Epithelial cell of proximal tubule (primary cell): ENCODE measurements around the gene KCNK3. TPM values are rescaled to one million over a fixed set of nuclear protein-coding genes. Genes with fewer than 3 reads are reported as not detected.

Experiments used
- DNase-seq: peaks from one replicate; pipeline ENCODE4 v3.0.0-alpha.2; 2011; ENCODE audit warnings: low read depth
- H3K4me3 ChIP-seq: 2 replicates; pipeline ENCODE4 v1.5.1; 2011; ENCODE audit warnings: low read depth, mild to moderate bottlenecking, low read length
- CTCF ChIP-seq: conservative IDR thresholded peaks from 2 replicates; pipeline ENCODE4 v1.5.1; 2012; ENCODE audit warnings: low read depth, mild to moderate bottlenecking, low read length
- total RNA-seq: library from RNA; depleted of rRNA; stranded (reverse); fragments of >200 nt; gene quantifications from 2 replicates; pipeline ENCODE4 v1.2.3, GENCODE V29; 2015

The KCNK3 gene
- total RNA-seq, 1 donor from 2014 or later, result 5.1 TPM

DNA sequence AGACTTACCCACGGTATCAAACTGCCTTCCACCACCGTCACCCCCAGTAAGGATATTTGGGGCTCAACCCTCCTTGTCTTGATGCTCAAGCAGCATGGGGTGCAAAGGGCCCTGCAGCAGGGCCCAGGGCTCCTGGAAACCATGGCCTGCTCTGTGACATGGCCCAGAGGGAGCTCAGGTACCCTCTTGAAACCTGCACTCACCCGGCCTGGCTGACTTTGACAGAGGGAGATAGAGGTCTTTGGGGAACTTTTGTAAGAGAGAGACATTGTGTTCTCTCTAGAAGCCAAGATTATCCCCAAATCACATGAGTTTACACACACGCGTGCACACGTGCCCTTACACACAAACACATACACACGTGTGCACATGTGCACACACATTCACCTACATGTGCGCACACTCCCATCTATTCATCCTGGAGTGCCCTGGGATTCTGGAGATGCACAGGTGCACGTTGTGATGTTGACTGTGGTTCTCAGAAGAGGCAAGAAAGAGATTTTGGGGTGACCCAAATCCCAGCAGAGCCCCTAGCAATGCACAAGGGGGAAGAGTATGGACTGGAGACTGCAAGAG, 19.6 kb upstream of the KCNK3 start:
- no peak for DNase-seq
- no peak for TF ChIP-seq CTCF
- no peak overlapping the region for H3K4me3 ChIP-seq

- no peak for TF ChIP-seq CTCF
- no peak overlapping the region for H3K4me3 ChIP-seq
- DNase-seq, result no peak
Measured at GRCh38 chr2:26674002-26674751, 18.3 kb upstream of the KCNK3 start.

- no peak for DNase-seq
- TF ChIP-seq CTCF, result no peak
- no peak overlapping the region for H3K4me3 ChIP-seq
Measured at GRCh38 chr2:26674771-26675170, 17.8 kb upstream of the KCNK3 start.

DNA sequence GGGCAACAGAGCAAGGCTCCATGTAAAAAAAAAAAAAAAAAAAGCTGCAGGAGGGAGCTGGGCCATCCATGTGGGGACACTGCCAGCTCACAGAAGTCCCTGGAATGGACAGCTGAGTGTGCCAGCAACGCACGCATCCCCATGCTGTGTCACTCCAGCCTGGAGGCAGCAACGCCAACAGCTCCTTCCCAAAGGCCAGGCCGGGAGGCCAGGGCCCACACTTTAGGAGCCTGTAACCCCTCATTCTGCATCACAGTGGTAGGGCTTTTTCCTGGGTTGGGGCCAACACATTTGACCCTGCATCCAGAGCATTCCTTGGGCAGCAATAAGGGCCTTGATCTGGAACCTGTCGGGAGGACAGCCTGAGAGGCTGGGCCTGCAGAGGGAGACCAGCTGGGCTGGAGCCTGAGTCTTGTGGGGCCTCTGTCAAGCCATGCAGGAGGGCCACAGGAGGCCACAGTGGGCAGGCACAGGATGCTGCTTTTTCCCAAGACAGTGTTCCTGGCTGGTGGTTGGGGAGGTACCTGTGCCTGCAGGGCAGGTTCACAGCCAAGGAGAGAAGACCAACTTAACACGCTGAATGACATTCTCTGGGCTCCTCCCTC, 16.8 kb upstream of the KCNK3 start:
- H3K4me3 ChIP-seq, result no peak overlapping the region
- TF ChIP-seq CTCF, result no peak
- no peak for DNase-seq

GRCh38 chr2:26678035-26678434, 14.5 kb upstream of the KCNK3 start:
- no peak overlapping the region for H3K4me3 ChIP-seq
- DNase-seq, result no peak
- no peak for TF ChIP-seq CTCF

GRCh38 chr2:26679867-26680266, 12.7 kb upstream of the KCNK3 start:
- no peak for TF ChIP-seq CTCF
- H3K4me3 ChIP-seq, result no peak overlapping the region
- no peak for DNase-seq
